ENCODE measurements around the gene MELTF. TPM values are rescaled to one million over a fixed set of nuclear protein-coding genes. Genes with fewer than 3 reads are reported as not detected.

Gene MELTF
- total and polyA plus RNA-seq, 2 experiments from 2014 or later = 0.86 to 1.1 TPM

GRCh38 chr3:197009532-197010019 is 20.0 kb downstream of the MELTF start:
- in situ Hi-C loops (cut with MboI) = no loop called here
- Histone ChIP-seq H3K36me3 (ENCODE audit: low read depth) (no peaks in the 10 kb centered on the region), H3K4me2 (ENCODE audit: unreplicated experiment) (no peak overlapping the region), H4K20me1 (ENCODE audit: insufficient read depth) (no peaks in the 10 kb centered on the region), H3K79me2 (ENCODE audit: insufficient read depth) (no peaks in the 10 kb centered on the region), H3K4me1 (ENCODE audit: insufficient read depth) (no peaks in the 10 kb centered on the region), H3K27ac (no peak overlapping the region), H3K27me3 (replicated peaks; ENCODE audit: insufficient read depth) (no peaks in the 10 kb centered on the region), H3K4me3 (no peak overlapping the region), H3K9ac (no peak overlapping the region), H3K9me3 (ENCODE audit: low read depth) (no peaks in the 10 kb centered on the region), H3K9me2 (ENCODE audit: insufficient read depth) (no peaks in the 10 kb centered on the region), H3F3A (ENCODE audit: insufficient read depth) (no peaks in the 10 kb centered on the region), H2AFZ (no peak overlapping the region)
- 87 to 90% methylated on average over 15 to 20 of the region's 20 CpGs for WGBS, 2 experiments (ENCODE audit: low coverage in 1 of 2, low lambda C conversion rate in 2 of 2, missing lambda C conversion rate in 2 of 2)
- DNase-seq = no peak
- TF ChIP-seq EZH2 (IDR thresholded peaks at IDR 0.05; ENCODE audit: insufficient read depth, poor library complexity, severe bottlenecking) (no peak), EZH2phosphoT487 (IDR thresholded peaks at IDR 0.05; ENCODE audit: insufficient read depth, low read depth) (no peak)

GRCh38 chr3:197008436-197009209 is 21.0 kb downstream of the MELTF start:
- H2AFZ ChIP-seq = no peak overlapping the region

DNA sequence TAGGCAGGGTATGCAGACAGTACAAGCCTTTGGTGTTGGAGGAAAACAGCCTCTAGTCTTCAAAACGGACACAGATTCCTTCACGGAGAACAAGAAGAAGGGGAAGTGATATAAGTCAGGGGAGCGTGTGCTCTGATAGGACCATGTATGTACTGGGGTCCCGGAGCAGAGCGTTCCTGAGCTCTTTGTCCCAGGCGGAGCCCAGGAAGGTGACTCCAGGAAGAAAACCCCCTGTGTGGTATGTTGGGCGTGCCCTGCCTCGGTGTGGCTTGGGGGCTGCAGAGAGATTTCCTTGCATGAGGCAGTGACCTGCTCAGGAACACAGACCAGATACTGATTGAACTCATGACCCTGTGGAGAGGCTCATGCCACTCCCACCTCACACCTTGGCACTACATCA is 21.7 kb downstream of the MELTF start:
- Histone ChIP-seq H3K4me3 (no peak overlapping the region), H3K27me3 (replicated peaks; ENCODE audit: insufficient read depth) (no peaks in the 10 kb centered on the region), H3K36me3 (ENCODE audit: low read depth) (no peaks in the 10 kb centered on the region), H3K27ac (no peak overlapping the region), H3K4me1 (ENCODE audit: insufficient read depth) (no peaks in the 10 kb centered on the region), H3K79me2 (ENCODE audit: insufficient read depth) (no peaks in the 10 kb centered on the region), H4K20me1 (ENCODE audit: insufficient read depth) (no peaks in the 10 kb centered on the region), H3K9ac (no peak overlapping the region), H2AFZ (no peak overlapping the region), H3K9me3 (ENCODE audit: low read depth) (no peaks in the 10 kb centered on the region), H3K9me2 (ENCODE audit: insufficient read depth) (no peaks in the 10 kb centered on the region), H3F3A (ENCODE audit: insufficient read depth) (no peaks in the 10 kb centered on the region), H3K4me2 (ENCODE audit: unreplicated experiment) (no peak overlapping the region)
- DNase-seq = no peak
- in situ Hi-C loops (cut with MboI) = no loop called here
- TF ChIP-seq EZH2phosphoT487 (IDR thresholded peaks at IDR 0.05; ENCODE audit: insufficient read depth, low read depth) (no peak), EZH2 (IDR thresholded peaks at IDR 0.05; ENCODE audit: insufficient read depth, poor library complexity, severe bottlenecking) (no peak)
- WGBS, 2 experiments (ENCODE audit: low coverage in 1 of 2, low lambda C conversion rate in 2 of 2, missing lambda C conversion rate in 2 of 2) = 66 to 67% methylated on average over 8 of the region's 8 CpGs

More at GRCh38 chr3:197008436-197009209, 21.0 kb downstream of the MELTF start:
- Histone ChIP-seq H3K36me3 (ENCODE audit: low read depth) (no peaks in the 10 kb centered on the region), H3K79me2 (ENCODE audit: insufficient read depth) (no peaks in the 10 kb centered on the region), H3K9ac (no peak overlapping the region), H3K27ac (no peak overlapping the region), H3K4me2 (ENCODE audit: unreplicated experiment) (no peak overlapping the region), H3K9me2 (ENCODE audit: insufficient read depth) (no peaks in the 10 kb centered on the region), H3K27me3 (replicated peaks; ENCODE audit: insufficient read depth) (no peaks in the 10 kb centered on the region), H3K9me3 (ENCODE audit: low read depth) (no peaks in the 10 kb centered on the region), H3F3A (ENCODE audit: insufficient read depth) (no peaks in the 10 kb centered on the region), H3K4me3 (no peak overlapping the region), H3K4me1 (ENCODE audit: insufficient read depth) (no peaks in the 10 kb centered on the region), H4K20me1 (ENCODE audit: insufficient read depth) (no peaks in the 10 kb centered on the region)
- in situ Hi-C loops (cut with MboI) = no loop called here
- no peak for TF ChIP-seq EZH2 (IDR thresholded peaks at IDR 0.05; ENCODE audit: insufficient read depth, poor library complexity, severe bottlenecking)
- TF ChIP-seq EZH2phosphoT487 (IDR thresholded peaks at IDR 0.05; ENCODE audit: insufficient read depth, low read depth) = no peak
- WGBS, 2 experiments (ENCODE audit: low coverage in 1 of 2, low lambda C conversion rate in 2 of 2, missing lambda C conversion rate in 2 of 2) = 86 to 87% methylated on average over 24 to 27 of the region's 27 CpGs
- DNase-seq = no peak

GRCh38 chr3:197007296-197007940 is 22.2 kb downstream of the MELTF start:
- no peaks in the 10 kb centered on the region for H4K20me1 ChIP-seq (ENCODE audit: insufficient read depth)
- H3K9me3 ChIP-seq (ENCODE audit: low read depth) = no peaks in the 10 kb centered on the region
- no peaks in the 10 kb centered on the region for H3K9me2 ChIP-seq (ENCODE audit: insufficient read depth)
- 84% methylated on average over 12 of the region's 12 CpGs for WGBS, 2 experiments (ENCODE audit: low coverage in 1 of 2, low lambda C conversion rate in 2 of 2, missing lambda C conversion rate in 2 of 2)
- DNase-seq = no peak
- no peak overlapping the region for H3K4me3 ChIP-seq
- TF ChIP-seq EZH2 (IDR thresholded peaks at IDR 0.05; ENCODE audit: insufficient read depth, poor library complexity, severe bottlenecking) (no peak), EZH2phosphoT487 (IDR thresholded peaks at IDR 0.05; ENCODE audit: insufficient read depth, low read depth) (no peak)
- H3K4me2 ChIP-seq (ENCODE audit: unreplicated experiment) = no peak overlapping the region
- H2AFZ ChIP-seq = no peak overlapping the region
- H3K79me2 ChIP-seq (ENCODE audit: insufficient read depth) = no peaks in the 10 kb centered on the region
- no peaks in the 10 kb centered on the region for H3F3A ChIP-seq (ENCODE audit: insufficient read depth)
- H3K4me1 ChIP-seq (ENCODE audit: insufficient read depth) = no peaks in the 10 kb centered on the region
- no peak overlapping the region for H3K27ac ChIP-seq
- H3K27me3 ChIP-seq (replicated peaks; ENCODE audit: insufficient read depth) = no peaks in the 10 kb centered on the region
- in situ Hi-C loops (cut with MboI) = no loop called here
- no peaks in the 10 kb centered on the region for H3K36me3 ChIP-seq (ENCODE audit: low read depth)
- no peak overlapping the region for H3K9ac ChIP-seq

All from GM23248 (cell line).